ENCODE measurements around the gene RBMY1J.
"Not testable (repeated sequence)": the region's sequence is repeated elsewhere in the genome, so short reads cannot be mapped to it uniquely, and the experiment has no call there.

RBMY1J gene

DNA sequence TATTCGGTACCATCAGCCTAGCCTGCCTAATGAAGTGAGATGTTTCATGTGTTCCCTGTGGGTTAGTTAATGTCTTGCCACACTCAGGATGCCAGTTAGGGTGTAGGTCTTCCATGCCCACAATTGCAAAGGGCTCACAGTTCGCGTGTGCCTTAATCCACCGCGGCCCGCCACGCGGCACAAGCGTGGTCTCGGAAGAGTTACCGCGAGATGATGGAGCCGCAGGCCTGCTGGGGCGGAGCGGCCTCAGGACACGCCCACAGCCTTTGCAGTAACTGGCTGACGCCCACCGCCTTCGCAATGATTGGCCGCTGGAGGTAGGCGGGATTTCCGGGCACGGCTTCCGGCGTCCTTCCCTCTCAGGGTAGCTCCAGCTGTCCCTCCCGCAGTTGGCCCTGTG lies at the start of gene RBMY1J:
RBMY1J (plus strand) TSS at position 301 of the 400 bp plus-strand sequence. CDS start 2,038 bp downstream, outside the sequence.
- not testable (repeated sequence) for DNase-seq

DNA sequence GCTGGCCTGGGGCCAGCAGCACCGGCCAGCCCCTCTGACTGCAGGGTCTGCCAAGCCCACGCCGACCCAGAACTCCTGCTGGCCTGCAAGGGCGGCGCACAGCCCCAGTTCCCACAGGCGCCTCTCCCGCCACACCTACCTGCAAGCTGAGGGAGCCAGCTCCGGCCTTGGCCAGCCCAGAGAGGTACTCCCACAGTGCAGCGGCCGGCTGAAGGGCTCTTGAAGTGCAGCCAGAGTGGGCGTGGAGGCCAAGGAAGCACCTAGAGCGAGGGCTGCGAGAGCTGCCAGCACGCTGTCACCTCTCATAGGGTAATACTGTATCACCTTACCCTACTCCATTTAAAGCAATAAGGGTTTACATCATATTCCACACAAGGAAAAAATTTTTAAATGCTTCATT lies 35.8 kb upstream of the RBMY1J start:
- DNase-seq = no peak

DNA sequence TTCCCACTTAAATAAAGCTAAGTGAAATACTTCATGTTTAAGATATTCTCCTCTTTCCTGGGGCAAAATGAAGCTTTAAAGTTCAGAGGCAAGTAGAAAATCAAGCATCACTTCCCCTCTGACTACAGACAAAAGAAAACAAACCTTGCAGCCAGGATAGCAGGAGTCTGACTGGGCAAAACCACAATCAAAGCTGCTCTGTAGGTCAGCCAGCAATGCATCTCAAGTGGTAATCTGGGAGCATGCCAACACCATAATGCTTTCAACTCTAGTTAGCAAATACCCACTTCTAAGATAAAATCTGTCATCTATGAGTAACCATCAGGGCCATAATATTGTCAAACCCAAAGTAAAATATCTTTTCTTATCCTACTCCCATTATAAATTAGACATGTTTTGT lies 32.6 kb upstream of the RBMY1J start:
- no peak for DNase-seq

DNA sequence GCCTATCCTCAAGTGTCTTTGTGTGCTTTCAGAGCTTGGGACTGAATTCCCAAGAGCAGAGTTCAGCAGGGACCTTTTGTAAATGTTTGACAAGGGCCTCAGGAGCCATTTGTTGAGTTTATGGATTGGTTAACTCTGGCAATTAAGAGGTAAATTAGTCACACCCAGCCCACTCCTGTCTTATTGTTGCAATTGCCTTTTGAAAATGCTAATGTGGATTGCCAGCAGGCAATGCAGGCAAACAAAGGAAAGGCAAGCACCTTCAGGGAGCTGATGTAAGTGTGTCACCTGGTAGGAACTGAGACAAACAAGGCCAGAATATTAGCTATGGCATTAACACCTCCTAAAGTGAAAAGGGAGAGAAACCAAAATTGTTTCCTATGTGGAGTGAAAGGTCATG lies 29.7 kb upstream of the RBMY1J start:
- DNase-seq = no peak

DNA sequence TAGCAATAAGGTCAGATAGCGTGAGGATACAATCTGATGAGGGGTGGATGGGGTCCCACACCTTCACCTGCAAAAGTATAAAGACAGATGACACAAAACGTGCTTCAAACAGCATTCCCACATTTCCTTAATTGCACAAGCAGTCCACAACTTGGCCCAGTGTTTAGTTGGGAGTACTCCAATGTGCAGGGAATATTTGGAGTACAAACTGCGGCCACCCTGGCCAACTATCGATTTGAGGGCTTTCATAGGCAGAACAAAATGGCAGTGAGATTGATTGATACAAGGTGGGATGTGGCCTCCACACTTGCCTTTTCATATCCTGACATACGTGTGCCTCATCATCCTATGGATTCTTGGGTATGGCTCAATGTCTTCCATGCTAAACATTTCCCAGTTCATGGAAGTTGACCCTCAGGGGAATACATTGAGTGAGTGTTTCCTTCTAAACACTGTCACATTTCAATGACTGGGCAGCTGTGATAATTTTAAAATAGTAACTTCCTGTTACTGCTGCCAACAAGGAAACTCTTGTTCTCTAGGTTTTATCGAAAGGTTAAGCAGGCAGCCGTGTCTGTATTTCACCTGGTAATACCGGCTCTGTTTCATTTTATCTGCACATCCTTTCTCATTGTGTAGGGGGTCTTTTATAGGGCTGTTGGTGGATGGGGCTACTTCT lies 41.6 kb downstream of the RBMY1J start:
- not testable (repeated sequence) for DNase-seq

DNA sequence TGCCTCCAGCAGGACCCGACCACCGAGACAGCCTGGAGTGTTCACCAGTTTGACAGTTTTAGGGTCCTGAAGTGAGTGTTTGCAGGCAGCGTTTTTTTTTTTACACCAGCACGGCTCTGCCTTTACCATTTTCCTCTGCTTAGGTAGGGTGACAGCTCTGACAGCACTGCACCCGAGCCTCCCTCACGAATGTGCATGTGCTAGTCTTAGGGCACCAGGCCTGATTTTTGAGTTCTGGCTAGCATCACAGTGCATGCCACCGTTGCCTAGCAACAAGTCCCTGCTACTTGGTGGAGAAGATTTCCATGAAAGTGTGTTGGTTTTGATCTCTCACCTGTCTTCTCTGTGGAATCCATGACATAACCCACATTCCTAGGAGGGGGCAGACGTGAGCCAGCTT lies 52.3 kb downstream of the RBMY1J start:
- DNase-seq = not testable (repeated sequence)

DNA sequence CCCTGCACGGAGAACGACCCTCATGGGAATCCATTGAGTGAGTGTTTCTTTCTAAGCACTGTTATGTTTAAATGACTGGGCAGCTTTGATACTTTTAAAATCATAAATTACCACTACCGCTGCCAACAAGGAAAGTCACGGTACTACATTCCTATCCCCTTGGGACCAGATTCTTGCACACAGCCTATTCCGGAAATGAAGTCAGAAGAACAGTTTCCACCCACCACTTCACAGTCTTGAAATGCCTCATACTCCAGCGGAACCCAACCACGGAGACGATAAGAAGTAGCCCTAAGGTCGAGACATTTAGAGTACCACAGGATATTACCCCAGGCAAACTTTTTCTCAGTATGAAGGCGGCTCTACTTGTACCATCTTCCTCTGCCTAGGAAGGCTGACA lies 58.8 kb downstream of the RBMY1J start:
- not testable (repeated sequence) for DNase-seq
